ENCODE measurements around the gene WHAMM. TPM values are rescaled to one million over a fixed set of nuclear protein-coding genes. Genes with fewer than 3 reads are reported as not detected.

The WHAMM gene
- polyA plus RNA-seq, 1 donor (not counting 4 experiments of a cell fraction or from before 2014, with no cell fraction given): 4.7 TPM

- FAIRE-seq (no peak), DNase-seq (ENCODE audit: low read depth, low spot score) (no peak)
- H3K9me3 ChIP-seq (ENCODE audit: control insufficient read depth, low read depth, low read length): no peaks in the 10 kb centered on the region
- no peaks in the 10 kb centered on the region for H3K79me2 ChIP-seq (ENCODE audit: control insufficient read depth, insufficient read depth, low read length)
- peaks cover 7% of the 10 kb centered on the region for H3K27me3 ChIP-seq (ENCODE audit: control insufficient read depth, extremely low read depth, insufficient read depth, low read length)
- H3K4me2 ChIP-seq (ENCODE audit: control insufficient read depth, extremely low read depth, insufficient read depth, low read depth, low read length): no peak overlapping the region
- dilution Hi-C loops (cut with MboI; ENCODE audit: extremely low pct_ligation_motif_present, low sequenced_read_pairs): no loop called here
- H3K27ac ChIP-seq (ENCODE audit: control insufficient read depth, insufficient read depth, low read length): no peak overlapping the region
- H3K36me3 ChIP-seq (ENCODE audit: control insufficient read depth in 2 of 2, extremely low read depth in 1 of 2, insufficient read depth in 2 of 2, low read length in 2 of 2): no peaks in the 10 kb centered on the region
- TF ChIP-seq EZH2 (IDR thresholded peaks at IDR 0.05; ENCODE audit: low read length): no peak
- TF ChIP-seq CTCF (optimal IDR thresholded peaks at IDR 0.05 in 1 of 3, IDR thresholded peaks at IDR 0.05 in 1 of 3, conservative IDR thresholded peaks at IDR 0.05 in 1 of 3; ENCODE audit: extremely low read depth in 1 of 3, insufficient read depth in 2 of 3, low read length in 3 of 3): no peak
- no peaks in the 10 kb centered on the region for H3K9me1 ChIP-seq (ENCODE audit: control insufficient read depth, extremely low read depth, insufficient read depth, low read length)
- H3K4me3 ChIP-seq (ENCODE audit: control insufficient read depth in 2 of 3, extremely low read depth in 1 of 3, insufficient read depth in 2 of 3, low read depth in 1 of 3, low read length in 3 of 3): no peak overlapping the region
- H3K9ac ChIP-seq (ENCODE audit: control insufficient read depth, extremely low read depth, insufficient read depth, low read length): no peak overlapping the region
- no peaks in the 10 kb centered on the region for H4K20me1 ChIP-seq (ENCODE audit: control insufficient read depth, extremely low read depth, insufficient read depth, low read length)
- H2AFZ ChIP-seq (ENCODE audit: control insufficient read depth, low read length): no peak overlapping the region
- peaks cover 9% of the 10 kb centered on the region for H3K4me1 ChIP-seq (ENCODE audit: control insufficient read depth, extremely low read depth, insufficient read depth, low read length)
Measured at GRCh38 chr15:82802497-82802896, 6.9 kb upstream of the WHAMM start.

DNA sequence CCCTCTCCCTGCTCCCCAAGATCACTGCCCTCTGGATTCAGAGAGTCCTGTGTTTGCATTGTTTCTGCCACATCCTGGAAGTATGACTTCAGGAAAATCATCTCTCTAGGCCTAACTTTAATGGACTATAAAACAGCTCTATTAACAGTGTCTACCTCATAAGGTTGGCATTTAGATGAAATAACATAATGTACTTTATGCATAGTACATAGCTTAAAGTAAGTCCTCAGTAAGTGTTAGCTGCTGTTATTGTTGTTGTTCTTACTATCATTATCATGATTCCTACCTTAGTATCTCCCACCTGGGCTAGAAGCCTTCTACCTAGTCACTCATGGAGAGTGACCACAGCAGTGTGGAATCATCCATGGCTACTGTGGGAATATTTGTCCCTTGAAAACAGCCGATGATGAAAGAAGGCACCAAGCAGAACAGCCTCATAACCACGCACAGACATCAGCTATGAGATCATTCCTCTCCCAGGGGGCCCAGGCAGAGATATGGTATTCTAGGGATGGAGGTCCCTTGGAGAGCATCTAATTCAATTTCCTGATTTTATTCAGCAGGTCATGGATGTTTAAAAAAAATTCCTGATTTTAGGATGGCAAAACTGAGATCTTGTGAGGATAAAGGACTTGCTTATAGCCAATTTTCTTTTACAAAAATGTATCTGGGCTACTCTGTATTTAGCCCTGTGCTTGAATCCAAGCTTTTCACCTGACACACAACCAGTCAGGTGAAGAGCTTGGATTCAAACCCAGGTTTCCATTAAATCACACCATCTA, 5.4 kb upstream of the WHAMM start:
- Histone ChIP-seq H3K27ac (ENCODE audit: control insufficient read depth, insufficient read depth, low read length) (no peak overlapping the region), H3K36me3 (ENCODE audit: control insufficient read depth in 2 of 2, extremely low read depth in 1 of 2, insufficient read depth in 2 of 2, low read length in 2 of 2) (no peaks in the 10 kb centered on the region), H3K79me2 (ENCODE audit: control insufficient read depth, insufficient read depth, low read length) (no peaks in the 10 kb centered on the region), H3K27me3 (ENCODE audit: control insufficient read depth, extremely low read depth, insufficient read depth, low read length) (peaks cover 7% of the 10 kb centered on the region), H3K9me3 (ENCODE audit: control insufficient read depth, low read depth, low read length) (no peaks in the 10 kb centered on the region), H3K4me3 (ENCODE audit: control insufficient read depth in 2 of 3, extremely low read depth in 1 of 3, insufficient read depth in 2 of 3, low read depth in 1 of 3, low read length in 3 of 3) (no peak overlapping the region), H3K9me1 (ENCODE audit: control insufficient read depth, extremely low read depth, insufficient read depth, low read length) (no peaks in the 10 kb centered on the region), H3K4me1 (ENCODE audit: control insufficient read depth, extremely low read depth, insufficient read depth, low read length) (peaks cover 13% of the 10 kb centered on the region), H3K4me2 (ENCODE audit: control insufficient read depth, extremely low read depth, insufficient read depth, low read depth, low read length) (peak overlapping the region; percentile 36), H4K20me1 (ENCODE audit: control insufficient read depth, extremely low read depth, insufficient read depth, low read length) (no peaks in the 10 kb centered on the region), H2AFZ (ENCODE audit: control insufficient read depth, low read length) (no peak overlapping the region), H3K9ac (ENCODE audit: control insufficient read depth, extremely low read depth, insufficient read depth, low read length) (no peak overlapping the region)
- dilution Hi-C loops (cut with MboI; ENCODE audit: extremely low pct_ligation_motif_present, low sequenced_read_pairs): no loop called here
- FAIRE-seq (no peak), DNase-seq (ENCODE audit: low read depth, low spot score) (no peak)
- TF ChIP-seq CTCF (optimal IDR thresholded peaks at IDR 0.05 in 1 of 3, IDR thresholded peaks at IDR 0.05 in 1 of 3, conservative IDR thresholded peaks at IDR 0.05 in 1 of 3; ENCODE audit: extremely low read depth in 1 of 3, insufficient read depth in 2 of 3, low read length in 3 of 3): no peak
- no peak for TF ChIP-seq EZH2 (IDR thresholded peaks at IDR 0.05; ENCODE audit: low read length)

Measured in keratinocyte (primary cell).